Activated CD8-positive, alpha-beta memory T cell treated with anti-CD3 and anti-CD28 coated beads, Interleukin-2, amount 50 U/mL, for 24 hours (primary cell): ENCODE data around the gene CACNA1B.

Experiments
- DNase-seq: peaks from one replicate; pipeline ENCODE4 v3.0.0-alpha.2; 2020; ENCODE audit errors: extremely low read depth

The CACNA1B gene

DNA sequence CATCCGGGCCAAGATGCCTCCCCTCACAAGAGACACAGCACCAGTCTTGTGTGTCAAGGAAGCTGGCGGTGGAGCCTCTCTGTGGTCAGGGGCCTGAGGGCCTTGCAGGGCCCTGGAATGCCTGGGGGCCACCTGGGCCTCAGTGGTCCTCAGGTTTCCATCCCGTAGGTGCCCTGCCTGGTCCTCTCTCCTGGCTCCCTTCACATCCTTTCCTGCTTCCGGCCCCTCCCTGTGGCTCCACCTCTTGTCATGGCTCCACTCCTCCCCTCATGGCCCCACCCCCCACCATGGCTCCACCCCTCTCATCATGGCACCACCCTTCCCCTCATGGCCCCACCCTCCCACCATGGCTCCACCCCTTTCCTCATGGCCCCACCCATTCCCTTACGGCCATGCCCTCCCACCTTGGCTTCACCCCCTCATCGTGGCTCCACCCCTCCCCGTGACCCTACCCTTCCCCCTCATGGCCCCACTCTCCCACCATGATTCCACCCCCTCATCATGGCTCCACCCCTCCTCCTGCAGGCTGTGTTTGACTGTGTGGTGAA, 175.8 kb downstream of the CACNA1B start:
- no peak for DNase-seq

DNA sequence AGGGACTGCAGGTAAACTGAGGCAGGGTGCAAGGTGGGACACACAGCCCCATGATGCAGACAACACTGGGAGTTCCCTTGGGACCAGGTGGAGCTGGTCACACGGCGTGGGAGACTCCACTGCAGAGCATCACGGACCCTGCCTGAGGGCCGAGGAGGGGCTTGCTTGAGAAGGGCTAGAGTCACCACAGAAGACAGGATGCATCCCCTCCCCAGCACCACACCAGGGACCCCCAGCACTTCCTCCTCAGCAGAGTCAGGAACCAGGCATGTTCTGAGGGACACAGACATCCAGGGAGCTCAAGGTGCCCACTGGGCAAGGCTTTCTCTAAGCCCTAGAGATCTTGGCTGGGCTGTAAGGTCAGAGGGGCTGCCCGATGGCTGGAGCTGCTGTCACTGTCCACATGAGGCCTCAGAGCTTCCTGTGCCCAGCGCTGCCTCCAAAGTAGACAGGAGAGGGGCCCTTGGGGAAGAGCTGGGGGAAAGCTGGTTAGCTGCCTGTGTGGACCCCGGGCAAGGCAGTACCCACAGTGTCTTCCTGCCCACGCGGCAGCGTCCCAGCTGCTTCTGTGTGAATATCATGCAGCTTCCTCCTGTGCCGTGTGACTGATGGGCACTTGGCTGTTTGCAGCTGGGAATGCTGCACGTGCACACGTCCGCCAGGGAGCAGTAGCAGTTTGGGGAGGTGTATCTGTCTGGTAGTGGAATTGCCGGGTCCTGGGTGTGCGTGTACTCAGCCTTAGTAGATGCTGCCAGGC, 176.6 kb downstream of the CACNA1B start:
- no peak for DNase-seq

GRCh38 chr9:138057726-138058125, 180.1 kb downstream of the CACNA1B start:
- DNase-seq: no peak

GRCh38 chr9:138058181-138058580, 180.6 kb downstream of the CACNA1B start:
- DNase-seq: no peak

GRCh38 chr9:138059196-138059595, 181.6 kb downstream of the CACNA1B start:
- DNase-seq: no peak

DNA sequence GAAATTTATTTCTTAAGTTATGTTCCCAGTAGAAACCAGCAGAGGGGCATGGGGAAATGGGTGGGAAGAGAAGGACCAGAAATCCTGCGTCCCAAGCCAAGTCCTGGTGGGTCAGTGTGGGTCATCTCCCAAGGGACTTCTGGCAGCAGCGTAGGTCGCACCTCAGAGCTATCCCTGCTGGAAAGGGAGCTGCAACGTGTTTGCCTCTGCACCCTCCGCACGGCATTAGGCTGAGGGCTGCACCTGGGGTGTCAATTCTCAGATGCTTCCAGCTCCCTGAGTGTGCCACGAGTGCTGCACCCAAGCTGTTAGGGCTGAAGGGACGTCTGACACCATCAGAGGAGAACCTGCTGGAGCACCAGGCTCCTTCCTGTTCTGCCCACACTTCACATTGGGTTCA, 182.8 kb downstream of the CACNA1B start:
- no peak for DNase-seq

GRCh38 chr9:138060881-138061280, 183.3 kb downstream of the CACNA1B start:
- no peak for DNase-seq

GRCh38 chr9:138061631-138062030, 184.0 kb downstream of the CACNA1B start:
- no peak for DNase-seq

GRCh38 chr9:138062196-138062595, 184.6 kb downstream of the CACNA1B start:
- DNase-seq: no peak

DNA sequence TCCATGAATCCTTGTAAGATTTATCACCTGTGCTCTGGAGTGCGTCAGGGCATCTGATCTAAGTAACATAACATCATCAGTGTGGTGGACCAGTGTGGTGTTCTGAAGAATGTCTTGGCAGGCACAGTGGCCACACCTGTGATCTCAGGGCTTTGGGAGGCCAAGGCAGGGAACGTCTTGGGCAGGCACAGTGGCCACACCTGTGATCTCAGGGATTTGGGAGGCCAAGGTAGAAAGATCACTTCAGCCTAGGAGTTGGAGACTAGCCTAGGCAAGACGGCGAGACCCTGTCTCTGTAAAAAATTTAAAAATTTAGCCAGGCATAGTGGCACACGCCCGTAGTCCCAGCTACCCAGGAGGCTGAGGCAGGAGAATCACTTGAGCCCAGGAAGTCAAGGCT, 185.5 kb downstream of the CACNA1B start:
- DNase-seq: no peak

- no peak for DNase-seq
Observed at GRCh38 chr9:138063785-138064184, 186.2 kb downstream of the CACNA1B start.

GRCh38 chr9:138064547-138064946, 187.0 kb downstream of the CACNA1B start:
- no peak for DNase-seq

DNA sequence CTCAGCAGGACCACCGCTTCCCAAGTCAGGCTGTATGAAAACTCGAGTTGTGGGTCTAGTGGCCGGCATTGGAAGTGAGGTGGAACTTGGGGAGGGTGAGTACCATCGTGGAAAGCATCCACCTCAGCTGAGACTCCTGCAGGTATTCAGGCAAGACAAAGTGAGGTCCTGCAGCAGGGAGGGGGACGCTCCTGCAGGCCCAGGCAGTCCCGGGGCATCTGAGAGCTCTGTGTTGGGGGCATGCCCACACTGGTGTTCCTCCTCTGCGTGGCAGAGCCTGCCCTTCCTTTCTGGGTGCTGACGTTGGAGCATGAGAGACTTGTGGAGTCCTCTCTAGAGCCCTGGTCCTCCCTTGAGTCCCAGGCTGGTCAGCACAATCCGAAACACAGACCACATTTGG, 187.7 kb downstream of the CACNA1B start:
- DNase-seq: no peak

- no peak for DNase-seq
Observed at GRCh38 chr9:138066049-138066448, 188.5 kb downstream of the CACNA1B start.

- no peak for DNase-seq
Observed at GRCh38 chr9:138067613-138068367, 190.2 kb downstream of the CACNA1B start.

DNA sequence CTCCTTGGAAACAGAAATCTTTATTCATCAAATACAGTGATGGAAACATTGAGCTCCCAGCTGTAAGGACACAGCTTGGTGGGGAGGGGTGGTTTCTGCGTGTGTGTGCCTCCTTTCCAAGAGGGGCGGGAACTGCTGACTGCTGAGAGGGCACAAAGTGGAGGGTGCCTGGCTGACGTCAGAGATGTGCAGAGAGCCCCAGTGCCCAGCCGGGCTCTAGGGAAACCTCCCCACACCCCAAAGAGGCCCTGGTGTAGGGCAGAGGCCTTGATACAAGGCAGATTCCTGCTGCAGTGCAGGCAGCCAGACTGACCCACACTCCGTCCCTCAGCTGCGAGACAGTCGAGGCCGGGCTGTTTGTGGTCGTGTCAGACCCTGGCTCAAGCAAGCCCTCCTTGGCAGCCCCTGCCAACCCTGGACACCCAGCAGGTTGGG, 191.0 kb downstream of the CACNA1B start:
- no peak for DNase-seq

- no peak for DNase-seq
Observed at GRCh38 chr9:138069731-138070456, 192.3 kb downstream of the CACNA1B start.

GRCh38 chr9:138070815-138071214, 193.2 kb downstream of the CACNA1B start:
- DNase-seq: no peak

DNA sequence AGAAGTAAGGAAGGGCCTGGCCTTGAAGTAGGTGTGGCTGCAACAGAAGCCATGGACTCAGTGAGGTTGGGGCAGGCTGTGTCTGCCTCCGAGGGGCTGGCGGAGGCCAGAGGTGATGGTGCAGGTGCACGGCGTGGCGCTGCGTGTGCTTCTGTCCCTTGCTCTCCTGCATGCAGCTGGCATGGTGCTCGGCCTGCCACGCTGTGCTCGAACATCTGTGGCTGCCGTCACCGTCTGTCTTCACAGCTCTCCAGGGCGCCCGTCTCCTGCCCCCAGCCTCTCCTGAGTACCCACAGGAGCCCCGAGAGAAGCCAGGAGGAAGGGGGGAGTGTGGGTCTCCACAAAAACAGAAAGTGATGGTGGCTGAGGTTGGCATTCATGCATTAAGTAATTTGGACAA, 193.7 kb downstream of the CACNA1B start:
- DNase-seq: no peak

DNA sequence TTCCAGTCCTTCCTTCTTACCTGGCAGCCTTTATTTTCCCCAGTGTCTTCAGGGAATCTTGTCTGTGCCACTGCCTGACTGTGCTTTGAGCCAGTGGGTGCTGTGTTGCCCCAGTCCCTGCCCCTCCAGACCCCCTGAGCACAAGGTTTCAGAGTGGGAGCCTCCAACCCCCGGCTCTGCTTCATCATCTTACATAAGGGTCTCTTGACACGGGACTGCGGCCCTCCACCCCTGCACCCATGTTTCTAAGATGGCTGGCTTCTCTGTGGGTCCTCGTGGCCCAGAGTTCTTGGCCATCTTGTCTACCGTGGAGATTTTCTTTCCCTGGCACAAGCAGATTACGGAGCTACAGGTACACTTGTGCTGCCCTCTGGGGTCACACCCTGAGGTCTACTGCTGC, 194.1 kb downstream of the CACNA1B start:
- no peak for DNase-seq

DNA sequence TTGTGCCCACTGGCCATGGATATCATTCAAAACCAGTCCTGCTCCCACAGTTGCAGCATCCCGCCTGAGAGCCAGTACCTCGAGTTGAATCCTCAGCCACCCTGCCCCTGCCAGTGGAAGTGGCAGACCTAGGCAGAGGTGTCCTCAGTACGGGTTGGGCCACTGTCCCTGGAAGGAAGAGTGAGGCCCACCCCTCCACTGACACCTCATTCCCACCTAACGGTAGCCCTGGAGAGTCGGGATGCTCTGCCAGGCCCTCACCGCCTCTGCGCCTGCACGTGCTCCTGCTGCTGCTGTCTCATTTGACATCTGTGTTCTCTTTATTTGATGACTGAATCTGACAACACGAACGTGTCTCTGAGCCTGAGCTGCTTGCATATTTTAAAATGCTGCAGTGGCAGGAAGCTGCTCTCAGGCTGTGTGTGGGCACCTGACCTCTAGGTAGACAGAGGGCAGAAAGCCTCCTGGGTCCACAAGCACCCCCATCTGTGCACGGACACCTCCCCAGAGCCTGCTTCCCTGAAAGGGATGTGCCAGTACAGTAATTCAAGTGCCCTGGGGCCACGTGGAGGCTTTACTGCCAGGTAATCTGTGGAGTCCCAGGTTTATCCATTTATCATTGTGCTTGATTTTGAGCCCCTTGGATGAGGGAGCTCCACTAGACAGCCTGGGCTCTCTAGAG, 194.7 kb downstream of the CACNA1B start:
- DNase-seq: no peak

GRCh38 chr9:138072897-138073296, 195.3 kb downstream of the CACNA1B start:
- DNase-seq: no peak
